ENCODE data around the gene ADD3.

DNA sequence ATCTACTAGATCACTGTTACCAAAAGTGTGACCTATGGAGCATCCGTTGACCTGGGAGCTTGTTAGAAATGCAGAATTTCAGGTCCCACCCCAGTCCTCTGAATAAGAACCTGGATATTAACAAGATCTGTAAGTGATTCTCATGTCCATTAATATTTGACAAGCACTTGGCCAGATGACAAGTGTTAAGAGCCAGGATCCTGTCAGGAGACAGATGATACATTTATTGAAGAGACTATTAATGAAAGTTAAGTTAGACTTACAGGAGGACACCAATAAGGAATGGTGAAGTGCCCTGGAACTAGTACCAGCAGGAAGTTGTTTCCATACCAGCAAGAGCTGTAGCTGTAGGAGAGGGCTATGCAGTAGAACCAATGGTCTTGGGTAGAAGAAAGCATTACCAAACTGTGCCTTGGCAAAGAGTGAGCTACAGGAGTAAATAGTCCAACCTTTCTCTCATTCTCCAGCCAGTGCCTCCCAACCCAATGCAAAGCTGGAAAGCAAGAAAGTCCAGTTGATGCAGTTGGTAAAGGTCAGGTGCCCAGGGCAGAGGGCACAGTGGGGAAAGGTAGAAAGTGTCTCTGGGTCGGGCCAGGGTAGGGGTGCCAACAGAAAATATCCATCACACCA is 35.3 kb upstream of the ADD3 start:
- TF ChIP-seq MYC (CRISPR knock-in tag; IDR thresholded peaks at IDR 0.05; ENCODE audit: borderline replicate concordance) (no peak), ZFP37 (CRISPR knock-in tag; IDR thresholded peaks at IDR 0.05; ENCODE audit: borderline replicate concordance) (no peak), DNMT1 (CRISPR knock-in tag; IDR thresholded peaks at IDR 0.05) (no peak), NFE2L2 (IDR thresholded peaks at IDR 0.05; ENCODE audit: low read length) (no peak), KAT8 (CRISPR knock-in tag; IDR thresholded peaks at IDR 0.05) (no peak), HDAC6 (IDR thresholded peaks at IDR 0.05; ENCODE audit: low read depth, low read length) (no peak), ARID2 (CRISPR knock-in tag; IDR thresholded peaks at IDR 0.05; ENCODE audit: borderline replicate concordance) (no peak), MIER2 (CRISPR knock-in tag; IDR thresholded peaks at IDR 0.05) (no peak)
- TF ChIP-seq, protein P1, sequence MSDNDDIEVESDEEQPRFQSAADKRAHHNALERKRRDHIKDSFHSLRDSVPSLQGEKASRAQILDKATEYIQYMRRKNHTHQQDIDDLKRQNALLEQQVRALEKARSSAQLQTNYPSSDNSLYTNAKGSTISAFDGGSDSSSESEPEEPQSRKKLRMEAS (IDR thresholded peaks at IDR 0.05): no peak
- TF ChIP-seq, protein P2, sequence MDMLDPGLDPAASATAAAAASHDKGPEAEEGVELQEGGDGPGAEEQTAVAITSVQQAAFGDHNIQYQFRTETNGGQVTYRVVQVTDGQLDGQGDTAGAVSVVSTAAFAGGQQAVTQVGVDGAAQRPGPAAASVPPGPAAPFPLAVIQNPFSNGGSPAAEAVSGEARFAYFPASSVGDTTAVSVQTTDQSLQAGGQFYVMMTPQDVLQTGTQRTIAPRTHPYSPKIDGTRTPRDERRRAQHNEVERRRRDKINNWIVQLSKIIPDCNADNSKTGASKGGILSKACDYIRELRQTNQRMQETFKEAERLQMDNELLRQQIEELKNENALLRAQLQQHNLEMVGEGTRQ (IDR thresholded peaks at IDR 0.05; ENCODE audit: low read depth, low read length): no peak
- TF ChIP-seq, protein P2 (CRISPR knock-in tag; IDR thresholded peaks at IDR 0.05; ENCODE audit: borderline replicate concordance): no peak
- TF ChIP-seq, protein P3, sequence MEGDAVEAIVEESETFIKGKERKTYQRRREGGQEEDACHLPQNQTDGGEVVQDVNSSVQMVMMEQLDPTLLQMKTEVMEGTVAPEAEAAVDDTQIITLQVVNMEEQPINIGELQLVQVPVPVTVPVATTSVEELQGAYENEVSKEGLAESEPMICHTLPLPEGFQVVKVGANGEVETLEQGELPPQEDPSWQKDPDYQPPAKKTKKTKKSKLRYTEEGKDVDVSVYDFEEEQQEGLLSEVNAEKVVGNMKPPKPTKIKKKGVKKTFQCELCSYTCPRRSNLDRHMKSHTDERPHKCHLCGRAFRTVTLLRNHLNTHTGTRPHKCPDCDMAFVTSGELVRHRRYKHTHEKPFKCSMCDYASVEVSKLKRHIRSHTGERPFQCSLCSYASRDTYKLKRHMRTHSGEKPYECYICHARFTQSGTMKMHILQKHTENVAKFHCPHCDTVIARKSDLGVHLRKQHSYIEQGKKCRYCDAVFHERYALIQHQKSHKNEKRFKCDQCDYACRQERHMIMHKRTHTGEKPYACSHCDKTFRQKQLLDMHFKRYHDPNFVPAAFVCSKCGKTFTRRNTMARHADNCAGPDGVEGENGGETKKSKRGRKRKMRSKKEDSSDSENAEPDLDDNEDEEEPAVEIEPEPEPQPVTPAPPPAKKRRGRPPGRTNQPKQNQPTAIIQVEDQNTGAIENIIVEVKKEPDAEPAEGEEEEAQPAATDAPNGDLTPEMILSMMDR (CRISPR knock-in tag; IDR thresholded peaks at IDR 0.05): no peak

All from HepG2 (cell line).